K562 (cell line): ENCODE results near the gene SLC6A9.

ENCODE experiments used
- FOXA1 ChIP-seq: fragments of 450-650 bp; IDR thresholded peaks from 2 replicates; pipeline ENCODE4 v1.6.1; 2016; ENCODE audit warnings: mild to moderate bottlenecking, borderline replicate concordance
- POLR2A ChIP-seq: fragments of 450-650 bp; conservative IDR thresholded peaks from 2 replicates; pipeline ENCODE4 v1.6.1; 2016
- RFX1 ChIP-seq: fragments of 450-650 bp; IDR thresholded peaks from 2 replicates; pipeline ENCODE4 v1.6.1; 2016; ENCODE audit warnings: mild to moderate bottlenecking, moderate library complexity
- TAL1 ChIP-seq: fragments of 450-650 bp; IDR thresholded peaks from 2 replicates; pipeline ENCODE4 v1.6.1; 2016; ENCODE audit warnings: mild to moderate bottlenecking
- TSHZ1 ChIP-seq: fragments of 250-450 bp; sonication (Bioruptor Pico); IDR thresholded peaks from 2 replicates; pipeline ENCODE4 v1.4.0; 2020; ENCODE audit warnings: mild to moderate bottlenecking, moderate library complexity
- ZNF224 ChIP-seq: sonication (generic); formaldehyde crosslinking; IDR thresholded peaks from 2 replicates; pipeline ENCODE4 v1.8.0; 2022; ENCODE audit warnings: mild to moderate bottlenecking, missing genetic modification reagents
- TF ChIP-seq, protein P1 (sequence below): fragments of 250-450 bp; sonication (Bioruptor Pico); IDR thresholded peaks from 2 replicates; pipeline ENCODE4 v1.4.0; 2020; ENCODE audit warnings: mild to moderate bottlenecking, moderate library complexity
- TF ChIP-seq, protein P2 (sequence below), 3 experiments: IDR thresholded peaks in 2 of 3; conservative IDR thresholded peaks in 1 of 3; 2 replicates each; pipeline ENCODE4 v1.5.1; 2011 to 2012; ENCODE audit warnings: low read length in 3 of 3, mild to moderate bottlenecking in 3 of 3, control low read depth in 2 of 3, improper control_type of control experiment in 1 of 3, inconsistent platforms in 1 of 3, low read depth in 1 of 3, mixed read lengths in 1 of 3, moderate library complexity in 1 of 3; ENCODE audit not compliant: insufficient read depth in 2 of 3

- TF ChIP-seq, protein P1, sequence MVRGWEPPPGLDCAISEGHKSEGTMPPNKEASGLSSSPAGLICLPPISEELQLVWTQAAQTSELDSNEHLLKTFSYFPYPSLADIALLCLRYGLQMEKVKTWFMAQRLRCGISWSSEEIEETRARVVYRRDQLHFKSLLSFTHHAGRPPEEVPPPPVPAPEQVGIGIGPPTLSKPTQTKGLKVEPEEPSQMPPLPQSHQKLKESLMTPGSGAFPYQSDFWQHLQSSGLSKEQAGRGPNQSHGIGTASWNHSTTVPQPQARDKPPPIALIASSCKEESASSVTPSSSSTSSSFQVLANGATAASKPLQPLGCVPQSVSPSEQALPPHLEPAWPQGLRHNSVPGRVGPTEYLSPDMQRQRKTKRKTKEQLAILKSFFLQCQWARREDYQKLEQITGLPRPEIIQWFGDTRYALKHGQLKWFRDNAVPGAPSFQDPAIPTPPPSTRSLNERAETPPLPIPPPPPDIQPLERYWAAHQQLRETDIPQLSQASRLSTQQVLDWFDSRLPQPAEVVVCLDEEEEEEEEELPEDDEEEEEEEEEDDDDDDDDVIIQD = no peak
- TF ChIP-seq ZNF224 (CRISPR knock-in tag) (no peak), RFX1 (no peak), TAL1 (no peak), POLR2A (no peak), TSHZ1 (CRISPR knock-in tag) (no peak), FOXA1 (no peak)
- TF ChIP-seq, protein P2, sequence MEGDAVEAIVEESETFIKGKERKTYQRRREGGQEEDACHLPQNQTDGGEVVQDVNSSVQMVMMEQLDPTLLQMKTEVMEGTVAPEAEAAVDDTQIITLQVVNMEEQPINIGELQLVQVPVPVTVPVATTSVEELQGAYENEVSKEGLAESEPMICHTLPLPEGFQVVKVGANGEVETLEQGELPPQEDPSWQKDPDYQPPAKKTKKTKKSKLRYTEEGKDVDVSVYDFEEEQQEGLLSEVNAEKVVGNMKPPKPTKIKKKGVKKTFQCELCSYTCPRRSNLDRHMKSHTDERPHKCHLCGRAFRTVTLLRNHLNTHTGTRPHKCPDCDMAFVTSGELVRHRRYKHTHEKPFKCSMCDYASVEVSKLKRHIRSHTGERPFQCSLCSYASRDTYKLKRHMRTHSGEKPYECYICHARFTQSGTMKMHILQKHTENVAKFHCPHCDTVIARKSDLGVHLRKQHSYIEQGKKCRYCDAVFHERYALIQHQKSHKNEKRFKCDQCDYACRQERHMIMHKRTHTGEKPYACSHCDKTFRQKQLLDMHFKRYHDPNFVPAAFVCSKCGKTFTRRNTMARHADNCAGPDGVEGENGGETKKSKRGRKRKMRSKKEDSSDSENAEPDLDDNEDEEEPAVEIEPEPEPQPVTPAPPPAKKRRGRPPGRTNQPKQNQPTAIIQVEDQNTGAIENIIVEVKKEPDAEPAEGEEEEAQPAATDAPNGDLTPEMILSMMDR (IDR thresholded peaks at IDR 0.05 in 2 of 3, conservative IDR thresholded peaks at IDR 0.05 in 1 of 3; ENCODE audit: insufficient read depth in 2 of 3, low read depth in 1 of 3, low read length in 3 of 3) = no peak
Measured at GRCh38 chr1:44057293-44057692, 26.0 kb upstream of the SLC6A9 start.
